CD4-positive, alpha-beta T cell (primary cell): ENCODE results near the gene KCNH2. TPM values are rescaled to one million over a fixed set of nuclear protein-coding genes. Genes with fewer than 3 reads are reported as not detected.
A peak's percentile ranks its signal among the peaks of the same experiment; 100 is the strongest.

Experiments used
- ATAC-seq: fragments of 200-7000 bp; cut with Tn5 transposase; one replicate; pipeline ENCODE4 v1.10.0; 2022; ENCODE audit warnings: mild to moderate bottlenecking; ENCODE audit not compliant: poor library complexity
- CTCF ChIA-PET: fragments of 350-600 bp; sonication (Branson Sonifier 250); formaldehyde crosslinking; loops from one replicate; lab custom pipeline; 2021; ENCODE audit warnings: antibody characterized with exemption, inconsistent platforms; lab: Charles Lee
- POLR2A ChIA-PET: fragments of 350-600 bp; sonication (Branson Sonifier 250); formaldehyde crosslinking; loops from one replicate; lab custom pipeline; 2021; ENCODE audit warnings: antibody characterized with exemption, inconsistent platforms; lab: Charles Lee
- DNase-seq, 14 experiments: peaks; one replicate each; pipeline ENCODE4 v3.0.0-alpha.2; 2013 to 2020; ENCODE audit warnings: mixed read lengths in 2 of 14
- H3K27ac ChIP-seq, 2 donors: one replicate each; pipeline versions ENCODE4 v1.5.1 to v1.7.0; 2013; ENCODE audit warnings: low read length in 2 of 2, low read depth in 1 of 2, mild to moderate bottlenecking in 1 of 2
- H3K27me3 ChIP-seq, 2 experiments: 1 replicate in 1 of 2; 2 replicates in 1 of 2; pipeline versions ENCODE4 v1.6.1 to v1.7.0; 2013; ENCODE audit warnings: low read length in 2 of 2, control low read depth in 1 of 2, mild to moderate bottlenecking in 1 of 2, moderate library complexity in 1 of 2; ENCODE audit not compliant: insufficient read depth in 2 of 2, control insufficient read depth in 1 of 2
- H3K36me3 ChIP-seq: one replicate; pipeline ENCODE4 v1.6.1; 2013; ENCODE audit warnings: low read length, control low read depth; ENCODE audit not compliant: insufficient read depth
- H3K4me1 ChIP-seq: one replicate; pipeline ENCODE4 v1.6.1; 2013; ENCODE audit warnings: low read length, control low read depth; ENCODE audit not compliant: insufficient read depth
- H3K4me3 ChIP-seq: one replicate; pipeline ENCODE4 v1.5.1; 2013; ENCODE audit warnings: mild to moderate bottlenecking, low read length, moderate library complexity
- H3K9me3 ChIP-seq, 2 experiments: 1 replicate in 1 of 2; 2 replicates in 1 of 2; pipeline versions ENCODE4 v1.6.1 to v1.7.0; 2013; ENCODE audit warnings: low read length in 2 of 2, mild to moderate bottlenecking in 2 of 2, control low read depth in 1 of 2, moderate library complexity in 1 of 2; ENCODE audit not compliant: control insufficient read depth in 1 of 2, insufficient read depth in 1 of 2
- H3K27ac Mint-ChIP-seq: one replicate; pipeline ENCODE4 v1.8.0; 2020; ENCODE audit warnings: mixed read lengths
- H3K27me3 Mint-ChIP-seq: one replicate; pipeline ENCODE4 v1.8.0; 2021; ENCODE audit warnings: mixed read lengths
- H3K36me3 Mint-ChIP-seq: one replicate; pipeline ENCODE4 v1.8.0; 2021; ENCODE audit warnings: low read depth, mixed read lengths
- H3K4me1 Mint-ChIP-seq: one replicate; pipeline ENCODE4 v1.8.0; 2021; ENCODE audit warnings: low read depth, mixed read lengths
- H3K4me3 Mint-ChIP-seq: one replicate; pipeline ENCODE4 v1.8.0; 2020; ENCODE audit warnings: mild to moderate bottlenecking, mixed read lengths
- H3K9me3 Mint-ChIP-seq: one replicate; pipeline ENCODE4 v1.8.0; 2020; ENCODE audit warnings: mixed read lengths
- intact Hi-C, 2 experiments: fragments of 100-400 bp; cut with DNase I in 1 of 2; cut with micrococcal nuclease in 1 of 2; formaldehyde crosslinking; loops; one replicate each; pipeline versions ENCODE4 v1.15.1 to v1.9.0; 2023 to 2025; cut with DNase I, micrococcal nuclease
- total RNA-seq, 174 experiments: library from RNA in 2 of 174; stranded (reverse) in 2 of 174; gene quantifications; one replicate each; pipeline ENCODE4 v1.2.3 and lab custom pipeline; 2021 to 2026
- TF ChIP-seq, protein P1 (sequence below): fragments of 200-600 bp; IDR thresholded peaks from one replicate; pipeline ENCODE4 v1.8.0; 2022; ENCODE audit warnings: antibody characterized with exemption, mild to moderate bottlenecking

The KCNH2 gene
- total RNA-seq, 2 experiments from 2014 or later: 1.9 to 2.3 TPM

DNA sequence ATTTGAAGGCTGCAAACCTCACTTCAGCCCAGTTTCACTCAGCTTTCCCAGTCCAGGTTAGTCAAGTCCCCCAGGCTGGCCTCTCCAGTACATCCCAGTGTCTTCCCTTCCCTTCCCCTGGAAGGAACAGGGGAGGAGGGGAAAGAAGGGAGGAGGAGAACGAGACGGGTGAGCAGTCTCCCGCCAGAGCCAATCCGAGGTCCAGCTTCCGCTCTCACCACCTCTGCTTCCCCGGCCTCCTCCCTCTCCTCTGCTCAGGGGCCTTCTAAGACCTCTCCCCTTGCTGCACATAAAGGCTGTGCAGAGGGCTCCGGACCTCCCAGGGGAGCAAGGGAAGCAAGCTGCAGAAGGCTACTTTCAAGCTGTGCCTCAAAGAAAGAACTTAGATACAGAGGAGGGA is 42.1 kb upstream of the KCNH2 start:
- TF ChIP-seq, protein P1, sequence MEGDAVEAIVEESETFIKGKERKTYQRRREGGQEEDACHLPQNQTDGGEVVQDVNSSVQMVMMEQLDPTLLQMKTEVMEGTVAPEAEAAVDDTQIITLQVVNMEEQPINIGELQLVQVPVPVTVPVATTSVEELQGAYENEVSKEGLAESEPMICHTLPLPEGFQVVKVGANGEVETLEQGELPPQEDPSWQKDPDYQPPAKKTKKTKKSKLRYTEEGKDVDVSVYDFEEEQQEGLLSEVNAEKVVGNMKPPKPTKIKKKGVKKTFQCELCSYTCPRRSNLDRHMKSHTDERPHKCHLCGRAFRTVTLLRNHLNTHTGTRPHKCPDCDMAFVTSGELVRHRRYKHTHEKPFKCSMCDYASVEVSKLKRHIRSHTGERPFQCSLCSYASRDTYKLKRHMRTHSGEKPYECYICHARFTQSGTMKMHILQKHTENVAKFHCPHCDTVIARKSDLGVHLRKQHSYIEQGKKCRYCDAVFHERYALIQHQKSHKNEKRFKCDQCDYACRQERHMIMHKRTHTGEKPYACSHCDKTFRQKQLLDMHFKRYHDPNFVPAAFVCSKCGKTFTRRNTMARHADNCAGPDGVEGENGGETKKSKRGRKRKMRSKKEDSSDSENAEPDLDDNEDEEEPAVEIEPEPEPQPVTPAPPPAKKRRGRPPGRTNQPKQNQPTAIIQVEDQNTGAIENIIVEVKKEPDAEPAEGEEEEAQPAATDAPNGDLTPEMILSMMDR: no peak
- CTCF ChIA-PET: interaction anchor here (3.4 to 4.6 kb wide), 2 partner anchors 8 to 57 kb away, joined by 15 to 39 read pairs; partner anchors contain the start of gene ABCB8
- intact Hi-C loops: no loop called here
- no peaks in the 10 kb centered on the region for H3K9me3 ChIP-seq
- no peaks in the 10 kb centered on the region for H3K36me3 ChIP-seq
- Mint-ChIP-seq H3K27ac (peak overlapping the region; percentile 56), H3K36me3 (peaks cover 4% of the 10 kb centered on the region), H3K4me3 (peak overlapping the region; percentile 65), H3K9me3 (no peaks in the 10 kb centered on the region), H3K4me1 (peaks cover 42% of the 10 kb centered on the region), H3K27me3 (peaks cover 10% of the 10 kb centered on the region)
- no peak overlapping the region for H3K27ac ChIP-seq
- peaks cover 4 to 7% of the 10 kb centered on the region in 2 experiments for H3K27me3 ChIP-seq
- H3K4me1 ChIP-seq: peaks cover 43% of the 10 kb centered on the region
- no peak overlapping the region for H3K4me3 ChIP-seq
- POLR2A ChIA-PET: interaction anchor here (4.7 kb wide), 1 partner anchor 11 kb away, joined by 50 read pairs; no protein-coding TSS in a partner anchor
- ATAC-seq (no peak), DNase-seq (no peak)

DNA sequence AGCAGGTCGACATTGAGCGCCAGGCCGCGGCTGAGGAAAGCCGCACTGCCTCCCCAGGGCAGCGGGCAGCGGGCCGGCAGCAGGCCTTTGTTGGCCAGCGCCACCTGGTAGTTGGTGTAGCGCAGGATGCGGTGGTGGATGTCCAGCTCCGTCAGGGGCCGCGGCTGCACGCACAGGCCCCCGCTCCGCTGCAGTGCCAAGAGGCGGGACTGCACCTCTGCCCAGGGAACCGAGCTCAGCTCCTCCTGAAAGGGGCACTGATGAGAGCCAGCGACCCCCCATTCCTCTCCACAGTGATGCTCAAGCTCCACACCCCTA is 41.0 kb upstream of the KCNH2 start:
- H3K9me3 ChIP-seq: no peaks in the 10 kb centered on the region
- Mint-ChIP-seq H3K27ac (peak overlapping the region; percentile 47), H3K36me3 (peaks cover 8% of the 10 kb centered on the region), H3K27me3 (peaks cover 10% of the 10 kb centered on the region), H3K4me1 (peaks cover 52% of the 10 kb centered on the region), H3K4me3 (peak overlapping the region; percentile 82), H3K9me3 (no peaks in the 10 kb centered on the region)
- H3K36me3 ChIP-seq: no peaks in the 10 kb centered on the region
- ATAC-seq (no peak), DNase-seq (no peak)
- peaks cover 4 to 7% of the 10 kb centered on the region in 2 experiments for H3K27me3 ChIP-seq
- TF ChIP-seq, protein P1: no peak
- peak overlapping the region; percentile 19 for H3K4me3 ChIP-seq
- H3K27ac ChIP-seq: no peak overlapping the region
- intact Hi-C loops: loop anchor here (5.0 to 10.0 kb wide), 3 partner anchors 38 to 916 kb away; partner anchors contain the start of genes CDK5 (in 2 of the 2) and SLC4A2 (in 2 of the 2)
- H3K4me1 ChIP-seq: peaks cover 55% of the 10 kb centered on the region
- CTCF ChIA-PET: interaction anchor here (0.8 to 4.6 kb wide), 14 partner anchors 9 to 81 kb away, joined by 3 to 39 read pairs (median 6); partner anchors contain the start of gene ABCB8
- POLR2A ChIA-PET: interaction anchor here (0.6 to 4.7 kb wide), 13 partner anchors 9 to 538 kb away, joined by 3 to 50 read pairs (median 4); partner anchors contain the start of genes ABCB8 and FASTK

DNA sequence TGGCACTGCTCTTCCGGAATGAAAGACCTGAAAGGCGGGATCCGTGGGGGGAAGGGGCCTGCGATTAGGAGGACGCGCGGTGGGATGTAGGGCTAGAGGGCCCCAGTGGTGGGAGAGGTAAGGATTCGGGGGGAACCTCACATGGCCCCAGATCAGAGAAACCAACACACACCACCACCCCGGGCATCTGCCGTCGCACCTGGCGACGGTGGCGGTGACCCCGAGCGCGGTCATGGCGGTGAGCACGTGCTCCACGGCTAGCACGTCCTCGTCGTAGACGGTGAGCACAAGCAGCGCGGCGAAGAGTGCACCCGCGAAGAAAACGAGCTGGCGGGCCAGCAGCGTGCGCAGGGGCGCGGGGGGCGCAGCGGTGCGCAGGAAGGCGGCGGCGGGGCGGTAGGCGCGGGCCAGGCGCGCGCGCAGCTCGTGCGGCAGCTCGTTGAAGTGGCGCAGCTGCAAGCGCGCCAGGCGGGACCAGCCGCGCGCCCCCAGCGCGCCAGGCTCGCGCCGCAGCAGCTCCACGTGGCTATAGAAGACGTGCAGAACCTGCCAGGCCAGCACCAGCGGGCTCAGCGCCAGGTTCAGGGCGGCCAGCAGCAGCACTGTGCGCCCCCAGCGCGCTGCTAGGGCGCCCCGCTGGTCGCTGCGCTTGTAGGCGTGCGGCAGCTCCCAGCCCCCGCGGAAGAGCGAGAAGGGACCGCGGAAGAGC is 40.5 kb upstream of the KCNH2 start:
- TF ChIP-seq, protein P1: peak; percentile 53
- ATAC-seq (peak; percentile 25), DNase-seq (peak in 11 of 14 experiments; percentile 23 to 81 (median 44))
- Mint-ChIP-seq H3K36me3 (peaks cover 8% of the 10 kb centered on the region), H3K27ac (peak overlapping the region; percentile 83), H3K4me1 (peaks cover 57% of the 10 kb centered on the region), H3K4me3 (peak overlapping the region; percentile 82), H3K27me3 (peaks cover 10% of the 10 kb centered on the region), H3K9me3 (no peaks in the 10 kb centered on the region)
- Histone ChIP-seq H3K4me3 (peak overlapping the region; percentile 52), H3K27ac (no peak overlapping the region), H3K4me1 (peaks cover 60% of the 10 kb centered on the region), H3K36me3 (no peaks in the 10 kb centered on the region), H3K9me3 (no peaks in the 10 kb centered on the region), H3K27me3 (peaks cover 4 to 7% of the 10 kb centered on the region in 2 experiments)
- intact Hi-C loops: loop anchor here (1.0 to 10.0 kb wide), 5 partner anchors 39 to 916 kb away; partner anchors contain the start of genes CDK5 (in 2 of the 2) and SLC4A2 (in 2 of the 2)
- ChIA-PET POLR2A (interaction anchor here (0.6 to 4.7 kb wide), 17 partner anchors 9 to 537 kb away, joined by 3 to 50 read pairs (median 4); partner anchors contain the start of genes ABCB8, FASTK and TMUB1), CTCF (interaction anchor here (0.6 to 4.6 kb wide), 21 partner anchors 8 to 122 kb away, joined by 3 to 39 read pairs (median 4); partner anchors contain the start of gene ABCB8)
